Gastroesophageal sphincter (tissue), 3 donors: ENCODE measurements around the gene CRYBA2.

Experiments used
- CTCF ChIP-seq, 4 experiments: fragments of 200-600 bp in 2 of 4; fragments of 450-650 bp in 2 of 4; sonication (generic) in 1 of 4; IDR thresholded peaks; one replicate each; pipeline ENCODE4 v1.5.1; 2017 to 2019; ENCODE audit warnings: antibody characterized with exemption in 4 of 4, mild to moderate bottlenecking in 2 of 4, moderate library complexity in 2 of 4
- POLR2A ChIP-seq, 2 donors: fragments of 450-650 bp; IDR thresholded peaks; one replicate each; pipeline ENCODE4 v1.6.1; 2017; ENCODE audit warnings: antibody characterized with exemption in 2 of 2, mild to moderate bottlenecking in 2 of 2, moderate library complexity in 1 of 2

GRCh38 chr2:219037783-219038499 lies 44.7 kb upstream of the CRYBA2 start:
- TF ChIP-seq CTCF (IDR thresholded peaks at IDR 0.05) = no peak
- no peak for TF ChIP-seq POLR2A (IDR thresholded peaks at IDR 0.05)
